Vagina (tissue), 2 donors: Measurements from ENCODE around the gene DNASE1L1.

Experiments used
- CTCF ChIP-seq, 3 experiments: fragments of 450-650 bp in 2 of 3; fragments of 200-600 bp in 1 of 3; sonication (generic) in 1 of 3; IDR thresholded peaks; one replicate each; pipeline ENCODE4 v1.5.1; 2017 to 2019; ENCODE audit warnings: antibody characterized with exemption in 3 of 3, mild to moderate bottlenecking in 2 of 3, moderate library complexity in 2 of 3
- POLR2AphosphoS5 ChIP-seq, 2 donors: sonication (generic); formaldehyde crosslinking; IDR thresholded peaks; one replicate each; pipeline ENCODE4 v1.9.0; 2017; ENCODE audit warnings: antibody characterized with exemption in 2 of 2, mild to moderate bottlenecking in 2 of 2, low read depth in 1 of 2; ENCODE audit not compliant: insufficient read depth in 1 of 2

- TF ChIP-seq CTCF (IDR thresholded peaks at IDR 0.05): no peak
- TF ChIP-seq POLR2AphosphoS5 (IDR thresholded peaks at IDR 0.05; ENCODE audit: insufficient read depth in 1 of 2, low read depth in 1 of 2): no peak
Measured at GRCh38 chrX:154417157-154417556, 8.1 kb upstream of the DNASE1L1 start.
